NCI-H748 treated with DMSO at 0.1 percent for 48 hours (cell line): ENCODE measurements around the gene TOMM70.
"Not testable (repeated sequence)": the region's sequence is repeated elsewhere in the genome, so short reads cannot be mapped to it uniquely, and the experiment has no call there.

Source experiments
- DNase-seq: peaks from one replicate; lab custom pipeline; 2025; lab: John Stamatoyannopoulos, UW

The TOMM70 gene

DNA sequence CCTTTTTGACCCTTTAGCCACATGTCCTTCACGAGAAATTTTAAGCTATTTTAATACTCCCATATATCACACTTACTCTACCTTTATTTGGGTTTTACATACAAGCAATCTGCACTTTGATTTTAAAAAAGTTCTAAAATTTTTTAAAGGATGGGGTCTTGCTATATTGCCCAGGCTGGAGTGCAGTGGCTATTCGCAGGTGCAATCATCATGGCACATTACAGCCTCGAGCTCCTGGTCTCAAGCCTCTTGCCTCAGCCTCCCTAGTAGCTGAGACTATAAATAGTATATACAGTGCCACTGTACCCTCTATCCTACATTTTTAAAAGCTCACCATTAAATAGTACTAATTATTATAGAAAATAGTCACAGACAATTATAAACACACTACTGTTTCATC is 36.5 kb downstream of the TOMM70 start:
- no peak for DNase-seq

DNA sequence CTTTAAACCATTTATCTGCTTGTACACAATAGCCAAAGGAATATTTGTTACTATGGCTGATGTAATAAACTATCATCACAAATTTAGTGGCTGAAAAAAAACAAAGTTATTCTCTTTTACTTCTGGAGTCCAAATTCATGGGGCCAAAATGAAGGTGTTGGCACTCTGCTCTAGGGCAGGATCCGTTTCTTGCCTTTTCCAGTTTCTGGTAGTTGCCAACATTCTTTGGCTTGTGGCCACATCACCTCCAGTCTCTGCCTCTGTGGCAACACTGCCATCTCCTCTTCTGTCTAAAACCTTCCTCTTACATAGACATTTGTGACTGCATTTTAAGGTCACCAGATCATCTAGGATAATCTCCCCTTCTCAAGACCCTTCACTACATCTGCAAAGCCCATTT is 39.0 kb downstream of the TOMM70 start:
- DNase-seq, result no peak

DNA sequence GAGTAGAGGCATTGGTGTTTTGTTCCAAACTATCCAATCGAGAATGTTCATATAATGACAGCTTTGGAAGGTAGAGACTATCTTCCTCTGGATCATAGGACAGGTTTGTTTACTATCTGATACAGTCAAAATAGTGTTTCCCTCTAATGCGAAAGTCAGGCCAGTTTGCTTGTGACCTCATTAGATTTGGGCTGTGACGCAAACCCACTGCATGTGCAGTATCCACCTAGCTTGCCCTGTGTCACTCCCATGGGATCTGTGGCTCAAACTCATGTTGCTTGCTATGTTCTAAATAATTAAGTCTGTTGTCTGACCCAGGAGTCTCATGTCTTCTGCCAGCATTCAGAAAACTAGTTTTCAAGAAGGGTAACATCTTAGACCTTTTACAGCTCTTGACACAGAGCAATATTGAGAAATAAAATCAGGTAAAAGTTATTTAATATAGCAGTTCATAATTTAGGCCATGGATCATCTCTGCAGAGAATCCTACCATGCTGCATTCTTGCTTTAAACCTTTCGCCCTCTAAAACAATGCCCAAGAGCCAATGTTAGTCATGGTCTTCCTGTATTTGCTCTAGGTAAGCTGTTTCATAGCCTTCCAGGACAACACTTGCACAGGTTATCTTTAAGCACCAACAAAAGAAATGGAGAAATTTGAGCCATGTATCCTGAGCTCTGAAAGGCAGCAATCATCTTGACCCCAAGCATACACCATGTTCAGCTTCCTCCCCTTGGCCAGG is 40.0 kb downstream of the TOMM70 start:
- no peak for DNase-seq

DNA sequence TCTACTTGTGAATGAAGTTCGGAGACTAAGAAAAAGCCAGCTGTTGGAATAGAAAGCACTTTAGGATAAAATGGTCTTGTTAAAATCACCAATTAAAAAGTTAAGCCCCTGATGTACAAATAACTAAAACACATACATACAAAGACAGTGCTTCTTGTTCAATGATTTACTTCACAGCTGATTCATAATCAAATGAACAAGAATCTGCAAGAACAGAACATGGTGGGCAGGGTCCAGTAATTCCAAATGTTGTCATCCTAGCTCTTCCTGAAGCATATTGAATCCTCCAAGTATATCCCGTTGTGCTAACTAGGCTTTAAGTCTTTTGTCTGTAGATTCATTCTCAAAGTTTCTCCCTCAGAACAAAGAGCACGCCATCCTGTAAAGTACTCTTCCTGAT is 41.9 kb downstream of the TOMM70 start:
- DNase-seq, result no peak

DNA sequence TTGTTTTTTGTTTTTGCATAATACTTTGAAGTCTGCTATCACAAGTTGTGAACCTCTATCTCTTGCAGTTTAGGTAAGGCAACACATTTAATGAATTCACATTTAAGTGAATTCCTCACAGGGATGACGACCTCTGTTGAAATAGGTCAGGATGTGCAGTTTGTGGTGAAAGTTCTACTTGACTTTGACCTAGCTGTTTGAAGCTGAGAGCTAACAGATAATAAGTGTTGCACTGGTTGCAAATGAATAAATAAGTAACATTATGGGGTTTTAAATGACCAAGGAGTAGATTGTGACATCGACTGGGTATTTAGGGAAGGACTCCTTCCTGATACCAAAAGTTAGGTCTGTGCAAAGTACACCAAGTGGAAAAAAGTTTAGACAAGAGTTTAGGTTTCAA is 42.5 kb downstream of the TOMM70 start:
- DNase-seq, result no peak

DNA sequence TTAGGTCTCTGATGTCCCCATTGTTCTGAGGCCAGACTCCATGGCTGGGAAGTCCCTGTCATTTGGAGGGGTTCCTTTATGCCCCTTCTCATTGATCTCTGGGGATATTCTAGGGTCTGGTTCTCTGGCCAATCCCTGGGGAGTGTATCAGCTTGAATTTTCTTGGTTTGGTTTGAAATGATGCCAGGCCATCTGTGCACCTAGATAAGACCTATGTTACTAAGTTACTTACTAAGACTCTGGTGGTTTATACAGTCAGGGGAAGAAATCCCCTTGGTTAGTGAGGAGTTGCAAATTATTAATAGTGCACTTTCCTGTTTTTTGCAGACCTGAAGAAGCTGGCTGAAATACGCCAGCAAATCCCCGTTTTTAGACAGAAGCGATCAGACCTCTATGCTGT is 46.0 kb downstream of the TOMM70 start:
- DNase-seq, result no peak

DNA sequence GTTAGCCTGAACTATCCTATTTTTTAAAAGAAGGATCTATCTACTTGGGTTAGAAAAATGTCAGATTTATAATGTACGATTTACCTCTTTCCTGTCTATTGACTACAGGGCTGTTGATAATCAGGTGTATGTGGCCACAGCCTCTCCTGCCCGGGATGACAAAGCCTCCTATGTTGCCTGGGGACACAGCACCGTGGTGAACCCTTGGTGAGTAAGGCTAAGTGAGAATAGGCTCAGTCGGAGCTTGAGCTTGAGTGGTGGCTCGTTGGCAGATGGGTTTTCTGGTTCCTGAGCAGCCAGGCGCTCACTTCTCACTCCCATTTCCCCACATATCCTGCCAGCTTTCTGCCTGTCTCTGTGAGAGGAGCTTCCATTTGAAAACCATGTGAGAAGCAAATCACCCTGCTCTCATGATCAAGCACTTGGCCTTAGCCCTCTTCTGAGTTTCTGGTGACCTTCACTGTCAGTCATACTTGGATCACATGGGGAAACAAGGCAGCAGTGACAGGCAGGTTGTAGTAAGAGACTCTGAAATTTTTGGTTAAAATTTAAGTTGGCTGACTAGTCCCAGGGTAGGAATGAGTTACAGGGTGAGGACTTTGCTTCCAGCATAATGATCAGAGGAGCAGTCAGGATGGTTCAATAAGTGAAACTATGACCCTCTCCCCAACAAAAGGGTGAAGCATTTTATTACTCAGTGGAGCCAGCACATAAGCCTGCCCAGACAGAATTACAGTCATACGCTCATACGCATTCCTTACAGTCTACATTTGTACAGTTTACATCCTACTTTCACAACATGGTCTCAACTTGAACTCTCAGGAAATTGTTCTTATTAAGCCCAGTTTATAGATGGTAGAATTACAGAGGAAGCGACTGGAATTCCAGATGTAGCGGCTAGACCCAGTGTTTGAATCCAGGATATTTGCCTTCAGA is 48.3 kb downstream of the TOMM70 start:
- DNase-seq, result no peak

DNA sequence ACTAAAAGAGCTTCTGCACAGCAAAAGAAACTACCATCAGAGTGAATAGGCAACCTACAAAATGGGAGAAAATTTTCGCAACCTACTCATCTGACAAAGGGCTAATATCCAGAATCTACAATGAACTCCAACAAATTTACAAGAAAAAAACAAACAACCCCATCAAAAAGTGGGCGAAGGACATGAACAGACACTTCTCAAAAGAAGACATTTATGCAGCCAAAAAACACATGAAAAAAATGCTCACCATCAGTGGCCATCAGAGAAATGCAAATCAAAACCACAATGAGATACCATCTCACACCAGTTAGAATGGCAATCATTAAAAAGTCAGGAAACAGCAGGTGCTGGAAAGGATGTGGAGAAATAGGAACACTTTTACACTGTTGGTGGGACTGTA is 49.1 kb downstream of the TOMM70 start:
- DNase-seq, result not testable (repeated sequence)

DNA sequence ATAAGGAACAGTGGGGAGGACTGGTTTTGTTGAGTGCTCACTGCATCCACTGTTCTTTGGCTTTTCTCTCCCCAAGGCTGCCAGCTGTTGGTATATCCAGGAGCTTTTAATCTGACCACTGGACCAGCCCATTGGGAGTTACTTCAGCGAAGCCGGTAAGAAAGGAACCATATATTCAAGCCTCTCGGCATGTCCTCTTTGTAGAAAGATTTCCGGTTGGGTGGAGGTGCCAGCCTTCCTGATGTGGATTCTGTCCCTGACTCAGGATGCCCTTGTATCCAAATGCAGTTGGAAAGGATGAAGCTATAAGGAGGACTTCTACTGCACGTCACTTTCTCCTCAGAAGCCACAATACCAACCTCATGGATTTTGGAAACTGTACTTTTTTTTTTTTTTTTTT is 52.2 kb downstream of the TOMM70 start:
- DNase-seq, result no peak

DNA sequence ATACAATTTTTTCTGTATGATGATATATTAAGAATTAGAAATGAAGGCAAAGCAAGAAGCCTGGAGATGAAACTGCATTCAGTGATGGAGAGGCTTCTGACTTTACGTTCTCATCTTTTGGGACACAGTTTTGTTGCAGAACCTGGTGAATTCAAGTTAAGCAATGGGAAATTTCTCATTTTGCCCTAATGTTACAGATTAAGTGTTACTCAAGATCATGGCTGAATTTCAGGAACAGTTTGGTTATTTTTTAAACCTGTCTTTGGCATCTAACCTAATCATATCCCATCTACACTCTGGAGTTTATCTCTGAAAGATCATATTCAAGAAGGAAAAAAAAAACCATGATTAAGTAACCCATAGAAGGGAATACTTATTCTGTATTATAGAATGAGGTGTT is 60.4 kb downstream of the TOMM70 start:
- DNase-seq, result no peak

DNA sequence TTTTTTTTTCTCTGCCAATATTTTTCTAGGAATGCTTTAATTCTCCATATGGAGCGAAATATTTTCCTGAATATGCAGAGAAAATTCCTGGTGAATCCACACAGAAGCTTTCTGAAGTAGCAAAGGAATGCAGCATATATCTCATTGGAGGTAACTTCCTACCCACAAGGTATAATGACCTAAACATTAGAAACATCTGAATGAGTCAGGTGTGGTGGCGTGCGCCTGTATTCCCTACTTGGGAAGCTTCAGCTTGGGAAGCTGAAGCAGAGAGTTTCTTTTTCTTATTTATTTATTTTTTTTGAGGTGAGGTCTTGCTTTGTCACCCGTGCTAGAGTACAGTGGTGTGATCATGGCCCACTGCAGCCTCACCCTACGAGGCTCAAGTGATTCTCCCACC is 61.1 kb downstream of the TOMM70 start:
- DNase-seq, result no peak

DNA sequence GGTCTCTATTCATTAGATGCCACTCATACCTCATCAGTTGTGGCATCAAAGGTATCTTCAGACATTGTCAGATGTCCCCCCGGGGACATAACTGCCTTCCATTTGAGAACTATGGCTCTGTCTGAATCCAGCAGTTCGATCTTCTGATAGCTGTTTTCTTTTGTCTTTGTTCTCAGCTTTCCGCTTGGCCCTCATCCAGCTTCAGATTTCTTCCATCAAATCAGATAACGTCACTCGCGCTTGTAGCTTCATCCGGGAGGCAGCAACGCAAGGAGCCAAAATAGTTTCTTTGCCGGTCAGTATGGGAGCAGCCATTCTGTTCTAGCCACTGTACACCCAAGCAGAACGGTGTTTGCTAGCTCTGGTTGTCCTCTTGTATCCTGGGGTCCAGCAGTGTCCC is 62.0 kb downstream of the TOMM70 start:
- no peak for DNase-seq

DNA sequence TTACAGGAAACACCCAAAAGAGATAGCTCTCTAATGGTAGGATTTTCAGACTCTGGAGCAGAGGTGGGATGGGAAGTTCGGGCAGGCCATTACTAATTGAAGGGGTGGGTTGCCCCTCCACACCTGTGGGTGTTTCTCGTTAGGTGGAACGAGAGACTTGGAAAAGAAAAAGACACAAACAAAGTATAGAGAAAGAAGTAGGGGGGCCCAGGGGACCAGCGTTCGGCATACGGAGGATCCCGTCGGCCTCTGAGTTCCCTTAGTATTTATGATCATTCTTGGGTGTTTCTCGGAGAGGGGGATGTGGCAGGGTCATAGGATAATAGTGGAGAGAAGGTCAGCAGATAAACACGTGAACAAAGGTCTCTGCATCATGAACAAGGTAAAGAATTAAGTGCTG is 64.7 kb downstream of the TOMM70 start:
- not testable (repeated sequence) for DNase-seq

DNA sequence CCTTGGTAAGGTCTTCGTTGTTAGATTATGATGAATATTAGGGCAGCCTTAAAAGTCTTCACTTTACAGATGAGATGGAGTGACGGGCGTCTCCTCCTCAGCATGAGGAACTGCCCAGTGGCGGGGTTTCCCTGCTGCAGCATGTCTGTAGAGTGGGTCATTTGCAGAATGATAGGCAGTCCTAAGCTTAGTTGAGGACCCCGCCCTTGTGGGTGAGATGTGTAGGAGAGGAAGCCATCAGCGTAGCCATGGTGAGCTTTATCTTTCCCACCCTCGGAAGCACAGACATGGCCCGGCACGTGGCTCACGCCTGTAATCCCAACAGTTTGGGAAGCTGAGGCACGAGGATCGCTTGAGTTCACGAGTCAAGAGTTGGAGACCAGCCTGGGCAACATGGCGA is 65.5 kb downstream of the TOMM70 start:
- no peak for DNase-seq

DNA sequence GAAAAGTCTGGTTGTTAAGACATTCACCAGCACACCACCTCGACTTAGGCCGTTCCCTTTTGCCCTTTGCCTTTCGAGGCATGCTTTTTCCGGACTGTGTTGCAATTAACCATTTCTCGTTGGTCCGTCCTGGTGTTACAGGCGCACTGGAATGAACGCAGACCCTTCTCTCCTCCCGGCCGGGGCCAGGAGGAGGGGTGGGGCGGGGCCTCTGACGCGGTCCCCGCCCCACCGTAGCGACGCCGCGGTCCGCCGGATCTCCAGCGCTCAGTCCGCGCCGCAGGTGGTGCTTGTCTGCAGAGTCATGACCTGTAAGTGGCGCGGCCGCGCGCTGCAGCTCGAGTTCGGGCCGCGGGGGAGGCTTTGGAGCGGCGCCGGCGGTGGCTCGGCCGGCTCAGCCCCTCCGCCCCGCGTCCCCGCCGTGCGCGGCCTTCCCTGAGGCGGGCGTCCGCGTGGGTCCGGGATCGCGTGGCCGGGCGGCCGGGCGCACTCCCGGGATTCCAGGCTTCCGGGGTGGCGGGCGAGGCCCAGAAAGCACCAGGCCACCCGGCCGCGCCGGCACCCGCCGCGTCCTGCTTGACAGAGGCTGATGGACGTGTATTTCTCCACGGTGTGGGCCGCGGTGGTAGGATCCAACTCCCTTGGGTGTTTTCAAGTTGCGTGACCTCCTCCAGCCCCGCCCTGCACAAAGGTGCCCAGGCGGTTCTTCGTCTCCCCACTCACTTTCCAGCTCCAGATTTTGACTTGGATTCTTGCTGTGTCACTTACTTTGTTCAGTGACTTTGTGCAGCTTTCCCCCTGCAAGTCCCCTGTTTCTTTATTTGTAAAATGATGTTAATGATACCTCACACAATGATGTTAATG is 66.2 kb downstream of the TOMM70 start, which contains the start of gene NIT2:
Gene NIT2 (plus strand): TSS at position 270 of the 864 bp plus-strand sequence. CDS start 35 bp downstream, at position 305.
- peak; percentile 36 for DNase-seq

DNA sequence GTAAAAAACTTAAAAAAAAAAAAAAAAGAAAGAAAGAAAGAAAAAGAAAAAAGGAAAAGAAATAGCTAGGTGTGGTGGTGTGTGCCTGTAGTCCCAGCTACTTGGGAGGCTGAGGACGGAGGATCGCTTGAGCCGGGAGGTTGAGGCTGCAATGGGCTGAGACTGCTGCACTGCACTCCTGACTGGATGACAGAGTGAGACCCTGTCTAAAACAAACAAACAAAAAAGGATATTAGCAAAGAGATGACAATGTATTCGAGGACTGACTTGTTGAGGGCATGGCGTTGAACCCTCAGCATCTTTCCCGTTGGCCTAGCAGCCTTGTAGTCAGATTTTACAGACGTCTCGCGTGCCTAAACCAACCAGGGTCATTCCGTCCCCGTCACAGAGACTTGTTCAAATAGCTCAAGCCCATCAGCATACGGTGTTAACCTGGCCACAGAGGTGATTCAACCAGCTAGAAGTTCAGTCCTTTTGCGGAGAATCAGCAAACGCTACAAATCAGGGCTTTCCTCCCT is 66.9 kb downstream of the TOMM70 start:
- no peak for DNase-seq

DNA sequence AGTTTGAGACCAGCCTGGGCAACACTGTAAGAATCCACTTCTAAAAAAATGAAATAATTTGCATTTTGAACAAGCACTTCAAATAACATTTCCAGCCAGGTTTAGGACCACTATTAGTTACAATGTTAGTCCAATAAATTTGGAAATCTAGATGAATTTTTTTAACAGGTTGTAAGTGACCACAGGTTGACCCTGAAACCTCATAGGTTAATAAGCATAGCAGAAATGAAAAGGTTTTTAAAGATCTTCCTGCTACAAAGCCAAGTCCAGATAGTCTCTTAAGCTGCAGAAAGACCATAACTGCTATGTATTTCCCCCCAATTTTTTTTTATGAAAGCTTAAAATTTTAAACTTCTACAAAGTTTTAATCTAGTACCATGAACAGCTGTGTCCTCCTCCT is 67.8 kb downstream of the TOMM70 start:
- no peak for DNase-seq

DNA sequence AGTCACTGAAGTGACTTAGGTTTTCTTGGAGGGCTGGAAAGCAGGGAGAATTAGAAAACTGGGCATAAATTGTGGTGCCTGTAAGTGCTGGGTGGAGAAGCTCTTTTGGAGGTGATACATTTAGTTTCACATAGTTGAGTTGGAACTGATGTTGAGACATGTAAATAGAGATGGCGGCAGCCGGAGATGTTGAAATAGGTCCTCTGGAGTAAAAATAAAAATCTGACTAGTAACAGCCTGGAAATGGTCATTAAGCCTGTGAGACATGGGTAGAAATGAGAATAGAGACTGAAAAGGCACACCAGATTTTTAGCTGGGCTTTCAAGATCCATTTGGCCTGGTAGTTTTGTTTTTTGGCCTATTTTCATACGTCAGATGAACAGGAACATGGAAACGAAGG is 69.2 kb downstream of the TOMM70 start:
- DNase-seq, result no peak

DNA sequence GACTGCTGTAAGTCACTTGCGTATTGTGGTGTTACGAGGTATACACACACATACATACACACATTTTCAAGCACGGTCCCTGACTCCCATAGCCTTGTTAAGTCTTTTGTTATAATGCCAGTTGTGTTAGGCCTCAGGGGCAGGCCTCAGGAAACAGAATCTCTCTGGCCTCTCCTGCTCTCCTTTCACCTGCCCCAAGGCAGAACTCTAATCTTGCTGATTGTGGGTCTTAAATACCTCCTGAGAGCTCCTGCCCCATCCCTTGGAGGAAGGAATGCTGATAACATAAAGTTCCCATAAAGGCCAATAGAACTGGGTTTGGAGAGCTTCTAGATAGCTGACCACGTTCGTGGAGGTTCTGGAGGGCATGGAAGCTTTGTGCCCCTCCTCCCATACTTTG is 70.2 kb downstream of the TOMM70 start:
- DNase-seq, result no peak

DNA sequence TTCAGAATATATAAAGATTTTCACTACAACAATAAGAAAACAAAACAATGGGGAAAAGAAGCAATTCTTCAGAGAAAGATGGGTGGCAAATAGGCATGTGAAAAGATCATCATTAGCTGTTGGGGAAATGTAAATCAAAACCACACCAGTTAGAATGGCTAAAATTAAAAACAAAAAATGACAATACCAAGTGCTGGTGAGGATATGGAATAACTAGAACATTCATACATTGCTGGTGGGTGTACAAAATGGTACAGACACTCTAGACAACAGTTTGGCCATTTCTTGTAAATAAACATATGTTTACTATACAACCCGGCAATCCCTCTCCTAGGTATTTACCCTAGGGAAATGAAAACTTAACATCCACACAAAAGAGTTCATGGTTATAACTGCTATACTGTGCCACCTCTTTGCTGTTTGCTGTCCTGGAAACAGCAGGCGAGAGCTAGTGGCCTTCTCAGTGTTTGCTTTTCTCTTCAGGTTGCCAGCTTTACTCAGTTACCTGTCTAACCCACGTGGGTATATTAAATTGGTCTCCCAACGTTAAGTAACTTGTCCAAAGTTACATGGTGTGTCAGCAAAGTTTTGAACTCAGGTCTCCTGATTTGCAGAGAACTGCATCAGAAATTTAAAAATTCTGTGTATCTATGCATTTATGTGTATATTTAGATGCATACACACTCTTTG is 70.9 kb downstream of the TOMM70 start:
- DNase-seq, result no peak

DNA sequence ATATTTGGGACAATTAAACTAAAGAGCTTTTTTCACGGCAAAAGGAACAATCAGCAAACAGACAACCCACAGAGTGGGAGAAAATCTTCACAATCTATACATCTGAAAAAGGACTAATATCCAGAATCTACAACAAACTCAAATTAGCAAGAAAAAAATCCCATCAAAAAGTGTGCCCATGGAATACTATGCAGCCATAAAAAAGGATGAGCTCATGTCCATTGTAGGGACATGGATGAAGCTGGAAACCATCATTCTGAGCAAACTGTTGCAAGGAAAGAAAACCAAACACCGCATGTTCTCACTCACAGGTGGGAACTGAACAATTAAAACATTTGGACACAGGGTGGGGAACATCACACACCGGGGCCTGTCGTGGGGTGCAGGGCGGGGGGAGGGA is 73.5 kb downstream of the TOMM70 start:
- DNase-seq, result not testable (repeated sequence)
